ENCODE measurements around the gene RASAL3. TPM values are rescaled to one million over a fixed set of nuclear protein-coding genes. Genes with fewer than 3 reads are reported as not detected.

Gene RASAL3
- total RNA-seq, 4 donors from 2014 or later = 2.5 to 3.9 (median 2.8) TPM

GRCh38 chr19:15453906-15454860 is 10.2 kb downstream of the RASAL3 start:
- TF ChIP-seq POLR2A (IDR thresholded peaks at IDR 0.05; ENCODE audit: low read depth) = no peak
- peak in 1 of 3 experiments; percentile 3 for TF ChIP-seq CTCF (IDR thresholded peaks at IDR 0.05)
- H3K4me1 ChIP-seq = peaks cover 19 to 52% (median 42%) of the 10 kb centered on the region in 4 donors
- no peaks in the 10 kb centered on the region for H3K9me3 ChIP-seq
- no peak for DNase-seq (ENCODE audit: extremely low spot score)
- no peaks in the 10 kb centered on the region for H3K36me3 ChIP-seq
- H3K4me3 ChIP-seq = no peak overlapping the region
- 91% methylated on average over 11 of the region's 17 CpGs for WGBS
- H3K27ac ChIP-seq (replicated peaks in 1 of 4) = no peak overlapping the region
- intact Hi-C loops (cut with DNase I) = loop anchor here (5.0 to 10.0 kb wide), 4 partner anchors 103 to 349 kb away; partner anchors contain the start of gene SYDE1
- H3K27me3 ChIP-seq = peaks cover 0 to 54% (median 32%) of the 10 kb centered on the region in 4 donors

GRCh38 chr19:15453091-15453578 is 11.2 kb downstream of the RASAL3 start:
- intact Hi-C loops (cut with DNase I) = loop anchor here (5.0 to 10.0 kb wide), 4 partner anchors 104 to 348 kb away; partner anchors contain the start of gene SYDE1
- H3K36me3 ChIP-seq = peaks cover 0 to 1% (median 0%) of the 10 kb centered on the region in 4 donors
- H3K27me3 ChIP-seq = peaks cover 0 to 44% (median 29%) of the 10 kb centered on the region in 4 donors
- H3K4me3 ChIP-seq = peak overlapping the region; percentile 58 to 69 (median 60)
- H3K27ac ChIP-seq (replicated peaks in 1 of 4) = peak overlapping the region; percentile 78 to 88 (median 86)
- 6% methylated on average over 13 of the region's 44 CpGs for WGBS
- H3K4me1 ChIP-seq = peaks cover 27 to 60% (median 51%) of the 10 kb centered on the region in 4 donors
- DNase-seq (ENCODE audit: extremely low spot score) = no peak
- TF ChIP-seq EP300 (IDR thresholded peaks at IDR 0.05) = no peak
- no peak for TF ChIP-seq POLR2AphosphoS5 (IDR thresholded peaks at IDR 0.05)
- peak; percentile 33 to 66 (median 44) for TF ChIP-seq CTCF (IDR thresholded peaks at IDR 0.05)
- no peak for TF ChIP-seq POLR2A (IDR thresholded peaks at IDR 0.05; ENCODE audit: low read depth)
- no peaks in the 10 kb centered on the region for H3K9me3 ChIP-seq

- Histone ChIP-seq H3K36me3 (peaks cover 0 to 9% (median 3%) of the 10 kb centered on the region in 4 donors), H3K4me1 (peaks cover 23 to 53% (median 45%) of the 10 kb centered on the region in 4 donors), H3K27ac (replicated peaks in 1 of 4) (peak overlapping the region; percentile 78 to 88 (median 86)), H3K9me3 (no peaks in the 10 kb centered on the region), H3K4me3 (peak overlapping the region; percentile 58 to 69 (median 60)), H3K27me3 (peaks cover 0 to 36% (median 22%) of the 10 kb centered on the region in 4 donors)
- 20% methylated on average over 11 of the region's 37 CpGs for WGBS
- intact Hi-C loops (cut with DNase I) = loop anchor here (5.0 to 10.0 kb wide), 4 partner anchors 105 to 348 kb away; partner anchors contain the start of gene SYDE1
- TF ChIP-seq CTCF (IDR thresholded peaks at IDR 0.05) (no peak), POLR2A (IDR thresholded peaks at IDR 0.05; ENCODE audit: low read depth) (peak; percentile 48), POLR2AphosphoS5 (IDR thresholded peaks at IDR 0.05) (peak; percentile 94 to 96), EP300 (IDR thresholded peaks at IDR 0.05) (no peak)
- peak; percentile 95 for DNase-seq (ENCODE audit: extremely low spot score)
Measured at GRCh38 chr19:15452111-15453047, 12.0 kb downstream of the RASAL3 start.

- TF ChIP-seq CTCF (IDR thresholded peaks at IDR 0.05) (no peak), POLR2AphosphoS5 (IDR thresholded peaks at IDR 0.05) (no peak), EP300 (IDR thresholded peaks at IDR 0.05) (no peak), POLR2A (IDR thresholded peaks at IDR 0.05; ENCODE audit: low read depth) (no peak)
- Histone ChIP-seq H3K4me3 (no peak overlapping the region), H3K27me3 (peaks cover 0 to 18% (median 5%) of the 10 kb centered on the region in 4 donors), H3K36me3 (peaks cover 0 to 25% (median 8%) of the 10 kb centered on the region in 4 donors), H3K9me3 (no peaks in the 10 kb centered on the region), H3K4me1 (peaks cover 22 to 48% (median 39%) of the 10 kb centered on the region in 4 donors), H3K27ac (replicated peaks in 1 of 4) (peak overlapping the region; percentile 78 to 88 (median 88))
- intact Hi-C loops (cut with DNase I) = loop anchor here (5.0 to 10.0 kb wide), 4 partner anchors 107 to 346 kb away; partner anchors contain the start of gene SYDE1
- DNase-seq (ENCODE audit: extremely low spot score) = no peak
- WGBS = 84% methylated on average over 1 of the region's 1 CpG
Measured at GRCh38 chr19:15450528-15450890, 13.8 kb downstream of the RASAL3 start.

All from esophagus muscularis mucosa (tissue), 4 donors.